HG02642 (cell line): Measurements from ENCODE around the gene OR52I1.
A peak's percentile ranks its signal among the peaks of the same experiment; 100 is the strongest.

ENCODE experiments used
- ATAC-seq: cut with Tn5 transposase; IDR thresholded peaks from one replicate; pipeline ENCODE4 v1.9.1; 2021; ENCODE audit warnings: mild to moderate bottlenecking; ENCODE audit not compliant: unreplicated experiment, poor library complexity

The OR52I1 gene

DNA sequence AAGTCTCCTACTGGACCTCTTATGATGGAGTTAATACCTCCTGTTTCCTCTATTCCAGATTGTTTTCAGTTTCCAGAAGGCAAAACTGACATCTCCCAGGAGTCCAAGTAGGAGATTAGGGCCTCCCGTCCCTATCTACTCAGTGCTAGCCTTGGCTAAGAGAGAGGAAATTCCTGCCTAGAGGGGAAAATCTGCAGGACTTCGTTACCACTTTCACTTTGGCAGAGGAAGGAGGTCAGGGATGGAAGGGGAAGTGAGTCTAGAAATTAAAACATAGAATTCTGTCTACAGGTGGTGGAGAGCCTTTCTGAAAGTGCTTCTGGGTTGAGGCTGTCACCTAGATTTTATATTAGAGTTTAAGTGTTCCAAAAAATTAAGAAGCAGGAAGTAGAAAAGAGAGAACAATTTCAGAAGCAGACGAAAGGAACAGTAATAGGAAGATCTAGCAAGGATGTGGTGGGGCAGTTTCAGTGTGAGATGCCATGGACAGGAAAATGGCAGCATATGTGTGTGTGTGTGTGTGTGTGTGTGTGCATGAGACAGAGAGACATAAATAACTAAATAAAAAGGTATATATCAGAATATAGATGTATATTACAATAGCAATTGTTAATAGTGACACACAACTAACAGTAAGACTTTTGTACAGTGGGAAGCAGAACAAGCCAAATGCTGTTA, 16.6 kb downstream of the OR52I1 start:
- no peak for ATAC-seq

DNA sequence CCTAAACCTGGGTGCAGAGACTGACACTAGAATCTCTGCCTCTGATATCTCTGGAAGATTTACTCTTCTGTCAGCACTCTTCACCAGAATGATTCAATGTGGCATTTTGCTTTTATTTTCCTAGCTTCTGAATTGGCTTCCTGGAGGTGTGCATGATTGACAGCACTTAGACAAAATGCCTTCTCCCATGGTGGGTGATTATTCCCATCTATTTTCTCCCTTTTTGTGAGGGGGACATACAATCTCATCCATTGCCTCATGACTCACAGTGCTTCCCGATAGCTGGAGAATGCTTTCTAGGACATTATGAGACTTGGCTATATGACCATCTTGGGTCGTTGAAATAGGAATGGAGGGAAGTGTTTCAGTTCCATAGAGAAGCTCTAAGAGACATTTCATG, 18.1 kb downstream of the OR52I1 start:
- ATAC-seq, result no peak

DNA sequence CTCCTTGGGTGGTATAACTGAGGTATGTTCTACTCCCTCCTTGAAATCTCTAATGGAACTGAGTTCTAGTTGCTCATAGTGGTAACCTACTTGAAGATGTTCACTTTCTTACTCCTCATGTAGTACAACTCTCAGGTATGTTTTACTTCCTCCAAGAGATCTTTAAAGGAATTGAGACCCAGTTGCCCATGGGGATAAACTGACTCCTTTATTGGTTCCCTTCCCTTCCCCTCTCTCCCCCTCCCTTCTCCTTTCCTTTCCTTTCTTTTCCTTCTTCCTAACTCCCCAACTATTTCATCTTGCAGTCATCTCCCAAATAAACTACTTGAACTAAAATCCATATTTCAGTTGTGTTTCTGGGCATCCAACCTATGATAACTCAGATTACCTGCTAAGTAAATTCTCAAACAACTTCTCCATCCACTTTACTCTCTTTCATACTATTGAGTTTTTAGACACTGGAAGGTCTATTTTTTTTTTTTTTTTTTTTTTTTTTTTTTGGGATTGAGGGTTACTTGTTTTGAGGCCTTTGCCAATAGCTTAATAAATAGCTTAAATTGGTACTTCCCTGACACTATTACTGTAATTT, 22.1 kb downstream of the OR52I1 start:
- no peak for ATAC-seq

DNA sequence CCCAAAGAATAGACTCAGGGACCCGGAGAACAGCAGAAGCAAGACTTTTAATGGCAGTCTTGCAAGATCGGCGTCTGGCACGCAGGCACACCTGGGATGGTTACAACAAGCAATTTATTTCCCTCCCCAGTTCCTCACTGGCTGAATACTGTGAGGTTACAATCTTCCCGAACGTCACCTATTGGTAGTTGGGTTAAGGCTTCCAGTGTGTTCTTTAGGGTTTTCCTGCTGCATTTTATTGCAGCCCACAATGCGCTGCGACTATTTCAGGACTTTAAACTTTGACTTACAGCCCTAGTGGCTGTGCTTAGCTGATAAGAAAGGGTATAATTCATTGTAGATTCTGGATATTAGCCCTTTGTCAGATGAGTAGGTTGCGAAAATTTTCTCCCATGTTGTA, 25.7 kb downstream of the OR52I1 start:
- no peak for ATAC-seq

DNA sequence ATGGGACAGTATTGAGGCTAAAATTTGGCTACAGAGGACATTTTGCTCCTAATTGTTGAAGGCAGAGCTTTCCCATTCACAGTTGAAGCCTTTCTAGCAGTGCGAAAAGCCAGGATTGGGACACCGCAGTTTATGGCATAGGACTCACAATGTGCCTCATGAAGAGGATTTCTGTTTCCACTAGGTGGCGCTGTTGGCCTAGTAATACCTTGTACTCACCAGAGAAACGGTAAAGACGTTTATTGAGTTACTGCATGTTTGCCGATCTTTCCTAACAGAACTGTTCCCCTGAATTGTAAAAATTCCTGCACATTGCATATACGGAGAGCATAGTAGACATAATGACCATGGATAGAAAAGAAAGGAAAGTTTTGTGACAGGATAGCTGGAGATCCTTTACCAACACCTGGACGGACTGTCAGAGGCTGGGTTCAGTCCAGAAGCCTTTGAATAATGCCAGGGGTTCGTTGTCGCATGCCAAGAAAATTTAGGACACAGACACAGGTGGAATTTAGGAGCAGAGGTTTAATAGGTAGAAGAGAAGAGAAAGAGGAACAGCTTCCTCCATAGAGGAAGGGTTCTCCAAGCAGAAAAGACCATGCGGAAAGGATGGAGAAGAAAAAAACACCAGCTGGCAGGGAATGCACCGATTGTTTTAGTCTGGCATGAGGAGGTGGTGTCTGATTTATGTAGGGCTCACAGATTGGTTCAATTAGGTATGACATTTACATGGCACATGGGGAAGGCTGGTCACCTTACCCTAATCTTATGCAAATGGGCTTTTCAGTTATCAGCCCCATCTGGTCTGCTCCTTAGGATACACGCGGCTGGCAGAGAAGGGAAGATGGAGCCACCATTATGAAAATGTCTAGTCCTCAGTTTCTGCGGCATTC, 32.6 kb downstream of the OR52I1 start:
- no peak for ATAC-seq

DNA sequence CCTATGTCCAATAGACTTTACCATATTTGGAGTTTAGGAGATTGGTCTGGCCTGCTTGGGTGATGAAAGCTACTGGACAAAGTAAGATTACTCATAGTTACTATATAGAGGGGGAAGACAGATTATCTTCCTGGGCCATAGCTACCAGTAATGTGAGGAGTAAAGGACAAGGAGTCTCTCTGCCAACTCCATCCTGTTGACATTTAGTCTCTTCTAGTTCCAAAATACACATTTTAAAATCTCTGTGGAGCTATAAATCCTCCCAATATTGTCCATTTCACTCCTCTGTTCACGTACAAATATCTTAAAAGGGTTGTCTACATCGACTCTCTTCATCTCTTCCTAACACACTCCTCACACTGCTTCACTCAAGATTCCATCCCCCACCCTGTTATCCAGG, 42.3 kb downstream of the OR52I1 start:
- ATAC-seq, result no peak

DNA sequence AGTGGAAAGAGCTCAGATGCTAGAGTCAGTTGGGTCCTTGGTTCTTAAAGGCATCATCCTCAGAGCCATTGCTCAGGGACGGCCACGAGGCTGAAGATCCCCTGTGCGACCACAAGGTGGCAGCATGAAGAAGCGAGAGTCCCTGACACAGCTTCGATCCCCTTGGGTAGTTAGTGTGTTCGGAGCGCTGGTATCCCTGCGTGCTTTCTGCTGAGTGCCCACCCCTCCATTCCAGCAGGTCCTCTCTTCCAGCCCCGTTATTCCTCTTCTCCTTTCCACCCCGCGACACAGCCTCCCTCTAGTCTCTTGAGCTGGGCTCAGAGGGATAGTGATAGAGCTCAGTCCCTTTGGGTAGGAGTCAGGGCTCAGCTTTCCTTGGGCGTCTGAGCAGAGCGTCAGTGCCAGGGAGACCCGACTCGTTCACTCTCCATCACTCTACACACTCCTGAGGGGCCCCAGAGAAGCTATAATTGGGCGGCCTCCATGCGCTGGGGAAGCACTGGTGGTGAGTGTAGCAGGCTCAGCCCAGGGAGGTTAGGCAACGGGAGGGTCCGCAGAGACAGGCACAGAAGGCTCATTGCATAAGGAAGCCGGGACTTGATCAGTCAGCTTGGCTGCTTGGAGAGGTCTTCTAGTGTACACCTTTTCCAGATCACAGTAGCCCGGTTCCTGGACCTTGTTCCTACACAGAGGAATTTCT, 43.3 kb downstream of the OR52I1 start, which contains the start of gene OR51D1:
OR51D1 (plus strand) TSS at position 516 of the 700 bp plus-strand sequence. CDS start 2,314 bp downstream, outside the sequence.
- peak; percentile 97 for ATAC-seq

DNA sequence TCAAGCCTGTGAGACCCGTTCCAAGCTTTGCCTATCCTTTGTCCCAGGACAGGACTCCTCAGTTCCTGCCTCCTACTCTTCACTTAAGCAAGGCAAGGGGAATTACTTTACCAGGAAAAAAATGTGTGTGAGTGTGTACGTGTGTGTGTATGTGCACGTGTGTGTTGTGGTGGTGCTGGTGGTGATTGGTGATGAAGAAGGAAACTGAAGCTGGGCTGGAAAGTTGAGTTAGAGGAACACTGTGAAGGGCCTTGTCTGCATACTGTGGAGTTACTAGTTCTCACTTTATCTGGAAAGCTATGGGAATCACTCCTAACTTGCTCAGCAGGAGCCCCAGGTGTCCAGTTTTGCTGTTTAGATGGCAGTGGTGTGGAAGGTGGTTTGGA, 43.8 kb downstream of the OR52I1 start:
- ATAC-seq, result no peak

DNA sequence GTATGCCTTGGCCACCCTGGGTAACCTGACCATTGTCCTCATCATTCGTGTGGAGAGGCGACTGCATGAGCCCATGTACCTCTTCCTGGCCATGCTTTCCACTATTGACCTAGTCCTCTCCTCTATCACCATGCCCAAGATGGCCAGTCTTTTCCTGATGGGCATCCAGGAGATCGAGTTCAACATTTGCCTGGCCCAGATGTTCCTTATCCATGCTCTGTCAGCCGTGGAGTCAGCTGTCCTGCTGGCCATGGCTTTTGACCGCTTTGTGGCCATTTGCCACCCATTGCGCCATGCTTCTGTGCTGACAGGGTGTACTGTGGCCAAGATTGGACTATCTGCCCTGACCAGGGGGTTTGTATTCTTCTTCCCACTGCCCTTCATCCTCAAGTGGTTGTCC, 46.1 kb downstream of the OR52I1 start:
- ATAC-seq, result no peak

DNA sequence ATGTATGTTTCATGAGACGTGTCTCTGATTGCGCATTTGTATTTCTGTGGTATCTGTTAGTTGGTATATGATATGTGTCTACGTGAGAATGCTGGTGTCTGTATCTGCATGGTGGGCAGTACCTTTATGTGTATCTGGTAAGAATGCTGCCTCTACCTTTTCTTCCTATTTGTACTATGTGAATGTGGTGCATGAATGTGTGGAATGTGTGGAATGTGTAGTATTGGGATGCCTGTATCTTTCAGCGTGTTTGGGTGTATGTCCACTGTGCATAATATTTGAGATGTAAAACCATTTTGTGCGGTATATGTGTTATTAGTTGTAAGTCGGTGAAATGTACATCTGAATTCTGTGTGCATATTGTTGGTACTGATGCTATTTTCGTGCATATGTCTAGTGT, 47.7 kb downstream of the OR52I1 start:
- no peak for ATAC-seq

DNA sequence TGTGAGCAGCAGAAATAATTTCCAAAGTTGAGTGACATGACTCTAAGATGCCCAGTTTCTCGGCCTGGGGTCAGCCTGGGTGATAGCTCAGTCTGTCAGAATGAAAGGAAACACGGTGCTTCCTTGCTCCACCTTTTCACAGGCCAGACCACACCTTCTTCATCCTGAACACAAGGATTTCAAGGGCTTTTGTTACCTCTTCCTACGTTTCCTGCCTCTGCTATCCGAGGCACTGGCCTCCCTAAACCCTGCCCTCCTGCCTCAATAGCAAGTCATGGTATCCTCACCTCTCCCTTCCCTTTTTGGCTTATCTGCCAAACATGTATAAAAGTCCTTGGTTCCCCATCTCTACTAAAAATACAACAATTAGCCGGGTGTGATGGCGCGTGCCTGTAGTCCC, 48.2 kb downstream of the OR52I1 start:
- ATAC-seq, result no peak

DNA sequence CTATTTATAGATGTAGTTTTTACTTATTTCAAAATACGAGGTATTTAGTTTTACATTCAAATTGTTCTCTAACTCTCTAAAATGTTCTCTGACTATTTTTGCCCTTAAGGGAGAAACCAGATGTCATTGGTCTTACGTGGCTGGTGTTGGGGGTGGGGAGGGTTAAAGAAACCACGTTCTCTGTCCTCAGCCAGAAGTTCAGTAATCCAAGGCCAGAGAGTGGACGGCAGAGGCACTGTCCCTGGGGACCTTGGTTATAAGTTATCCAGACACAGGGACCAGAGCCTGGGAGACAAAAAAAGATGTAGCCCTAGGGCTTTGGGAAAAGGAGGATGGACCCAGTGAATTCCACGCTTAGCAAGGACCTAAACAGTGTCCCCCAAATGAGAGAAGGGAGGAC, 49.2 kb downstream of the OR52I1 start:
- ATAC-seq, result no peak

DNA sequence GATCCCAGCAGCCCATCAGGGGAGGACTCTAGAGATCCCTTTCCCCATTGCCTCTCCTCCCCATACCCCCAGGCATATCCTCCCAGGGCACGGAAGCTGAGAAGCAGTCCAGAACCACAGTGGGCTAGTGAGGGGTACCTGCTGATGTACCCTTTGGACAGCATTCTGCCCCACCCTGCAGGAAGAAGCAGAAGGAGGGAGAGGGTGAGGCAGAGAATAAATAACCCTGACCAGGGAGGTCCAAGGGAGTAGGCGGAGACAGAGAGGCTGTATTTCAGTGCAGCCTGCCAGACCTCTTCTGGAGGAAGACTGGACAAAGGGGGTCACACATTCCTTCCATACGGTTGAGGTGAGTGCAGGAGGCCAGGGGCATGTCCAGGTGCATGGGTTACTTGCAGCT, 49.8 kb downstream of the OR52I1 start, which contains the start of gene OR51E1:
OR51E1 (plus strand) TSS at position 301 of the 400 bp plus-strand sequence. CDS start 8,545 bp downstream, outside the sequence.
- no peak for ATAC-seq

DNA sequence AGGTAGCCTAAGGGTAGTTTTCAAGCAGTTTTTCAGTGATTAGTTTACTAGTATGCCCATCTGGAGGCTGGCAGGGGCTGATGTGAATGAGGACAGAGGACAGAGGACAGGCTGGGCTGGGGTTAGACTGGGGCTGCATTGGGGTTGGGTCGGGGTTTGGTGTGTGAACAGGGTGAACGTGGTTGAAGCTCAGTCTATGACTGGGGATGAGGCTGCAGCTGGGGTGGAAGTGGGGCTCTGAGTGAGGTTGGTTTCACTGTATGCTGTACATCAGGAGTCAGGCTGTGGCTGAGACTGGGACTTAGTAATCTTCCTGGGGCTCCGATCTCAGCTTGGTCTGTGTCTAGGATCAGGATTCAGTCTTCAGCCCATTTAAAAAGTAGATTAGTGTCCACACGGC, 50.4 kb downstream of the OR52I1 start:
- ATAC-seq, result no peak
